ENCODE data around the gene EPN2. TPM values are rescaled to one million over a fixed set of nuclear protein-coding genes. Genes with fewer than 3 reads are reported as not detected.

The EPN2 gene
- total RNA-seq, 4 donors from 2014 or later, result 26.5 to 49.2 (median 38.9) TPM

DNA sequence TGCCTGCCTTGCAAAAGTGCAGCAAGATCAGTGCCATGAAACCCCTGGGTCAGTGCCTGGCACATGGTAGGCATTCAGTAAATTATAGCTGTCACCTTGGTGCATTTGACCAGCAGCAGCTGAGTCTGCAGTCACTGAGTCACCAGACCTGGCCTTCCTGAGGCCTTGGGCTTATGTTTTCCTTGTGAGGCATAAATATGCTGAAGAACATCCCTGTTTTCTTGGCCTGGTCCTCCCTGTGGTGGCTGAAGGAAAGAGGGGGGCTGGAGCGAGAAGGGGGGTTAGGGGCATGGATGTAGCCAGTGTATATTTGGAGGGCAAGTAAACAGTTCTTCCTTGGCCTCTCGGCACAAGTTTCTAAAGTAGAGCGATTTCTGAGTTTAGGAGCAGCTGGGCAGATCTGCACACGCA, 26.5 kb downstream of the EPN2 start:
- Histone ChIP-seq H3K9me3 (no peaks in the 10 kb centered on the region), H3K4me3 (no peak overlapping the region), H3K4me1 (peaks cover 79 to 89% (median 81%) of the 10 kb centered on the region in 4 donors), H3K27me3 (no peaks in the 10 kb centered on the region), H3K36me3 (no peaks in the 10 kb centered on the region), H3K27ac (replicated peaks in 1 of 4) (peak overlapping the region; percentile 45 to 79 (median 66))
- WGBS, result 26% methylated on average over 4 of the region's 4 CpGs
- no peak for DNase-seq (ENCODE audit: extremely low spot score)
- intact Hi-C loops (cut with DNase I), result no loop called here
- peak; percentile 42 to 67 for TF ChIP-seq POLR2AphosphoS5 (IDR thresholded peaks at IDR 0.05)
- TF ChIP-seq POLR2A (IDR thresholded peaks at IDR 0.05; ENCODE audit: low read depth), result no peak
- TF ChIP-seq, protein P1, sequence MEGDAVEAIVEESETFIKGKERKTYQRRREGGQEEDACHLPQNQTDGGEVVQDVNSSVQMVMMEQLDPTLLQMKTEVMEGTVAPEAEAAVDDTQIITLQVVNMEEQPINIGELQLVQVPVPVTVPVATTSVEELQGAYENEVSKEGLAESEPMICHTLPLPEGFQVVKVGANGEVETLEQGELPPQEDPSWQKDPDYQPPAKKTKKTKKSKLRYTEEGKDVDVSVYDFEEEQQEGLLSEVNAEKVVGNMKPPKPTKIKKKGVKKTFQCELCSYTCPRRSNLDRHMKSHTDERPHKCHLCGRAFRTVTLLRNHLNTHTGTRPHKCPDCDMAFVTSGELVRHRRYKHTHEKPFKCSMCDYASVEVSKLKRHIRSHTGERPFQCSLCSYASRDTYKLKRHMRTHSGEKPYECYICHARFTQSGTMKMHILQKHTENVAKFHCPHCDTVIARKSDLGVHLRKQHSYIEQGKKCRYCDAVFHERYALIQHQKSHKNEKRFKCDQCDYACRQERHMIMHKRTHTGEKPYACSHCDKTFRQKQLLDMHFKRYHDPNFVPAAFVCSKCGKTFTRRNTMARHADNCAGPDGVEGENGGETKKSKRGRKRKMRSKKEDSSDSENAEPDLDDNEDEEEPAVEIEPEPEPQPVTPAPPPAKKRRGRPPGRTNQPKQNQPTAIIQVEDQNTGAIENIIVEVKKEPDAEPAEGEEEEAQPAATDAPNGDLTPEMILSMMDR (IDR thresholded peaks at IDR 0.05), result no peak

DNA sequence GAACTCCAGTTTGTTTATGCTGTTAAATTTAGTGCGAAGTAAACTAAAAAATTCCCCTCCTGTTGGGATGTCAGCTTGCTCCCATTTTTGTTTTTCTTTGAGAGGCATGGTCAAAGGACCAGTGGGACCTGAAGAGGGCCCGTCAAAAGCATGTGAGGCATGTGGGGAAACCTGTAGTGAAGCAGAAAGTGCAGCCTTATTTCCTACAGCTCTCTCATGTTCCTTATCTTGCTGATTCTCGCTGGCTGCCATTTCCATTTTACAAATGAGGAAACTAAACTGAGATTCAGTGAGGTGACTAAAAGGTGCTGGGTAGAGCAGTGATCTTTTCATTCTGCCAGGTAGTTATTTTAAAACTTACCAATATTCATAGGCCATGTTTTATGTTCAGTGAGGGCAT, 27.1 kb downstream of the EPN2 start:
- no peak for DNase-seq (ENCODE audit: extremely low spot score)
- Histone ChIP-seq H3K27me3 (no peaks in the 10 kb centered on the region), H3K27ac (replicated peaks in 1 of 4) (peak overlapping the region; percentile 45 to 79 (median 66)), H3K9me3 (no peaks in the 10 kb centered on the region), H3K36me3 (no peaks in the 10 kb centered on the region), H3K4me3 (no peak overlapping the region), H3K4me1 (peaks cover 85 to 89% (median 86%) of the 10 kb centered on the region in 4 donors)
- TF ChIP-seq EP300 (IDR thresholded peaks at IDR 0.05) (no peak), POLR2A (IDR thresholded peaks at IDR 0.05; ENCODE audit: low read depth) (no peak), POLR2AphosphoS5 (IDR thresholded peaks at IDR 0.05) (no peak)
- TF ChIP-seq, protein P1 (IDR thresholded peaks at IDR 0.05), result no peak
- whole genome bisulfite sequencing, result 53% methylated on average over 3 of the region's 3 CpGs
- intact Hi-C loops (cut with DNase I), result no loop called here

DNA sequence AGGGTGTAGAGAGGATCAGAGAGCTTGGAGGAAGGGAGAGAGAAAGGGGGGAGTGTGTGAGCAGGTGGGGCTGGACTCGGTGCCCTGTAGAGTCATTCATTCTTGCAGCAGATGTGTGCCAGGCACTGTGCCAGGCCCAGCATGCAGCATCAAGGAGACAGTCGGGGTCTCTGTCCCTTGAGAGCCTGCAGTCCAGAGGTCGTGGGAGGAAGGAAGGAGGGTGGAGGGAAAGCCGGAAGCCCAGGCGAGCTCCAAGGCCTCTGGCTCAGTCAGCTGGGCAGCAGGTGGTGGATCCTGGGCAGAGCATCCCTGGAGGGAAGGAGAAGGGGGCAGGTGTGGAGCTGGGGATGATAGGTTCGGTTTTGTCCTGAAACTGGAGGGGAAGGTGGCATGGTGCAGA, 27.5 kb downstream of the EPN2 start:
- H3K9me3 ChIP-seq, result no peaks in the 10 kb centered on the region
- H3K4me1 ChIP-seq, result peaks cover 86 to 89% (median 86%) of the 10 kb centered on the region in 4 donors

DNA sequence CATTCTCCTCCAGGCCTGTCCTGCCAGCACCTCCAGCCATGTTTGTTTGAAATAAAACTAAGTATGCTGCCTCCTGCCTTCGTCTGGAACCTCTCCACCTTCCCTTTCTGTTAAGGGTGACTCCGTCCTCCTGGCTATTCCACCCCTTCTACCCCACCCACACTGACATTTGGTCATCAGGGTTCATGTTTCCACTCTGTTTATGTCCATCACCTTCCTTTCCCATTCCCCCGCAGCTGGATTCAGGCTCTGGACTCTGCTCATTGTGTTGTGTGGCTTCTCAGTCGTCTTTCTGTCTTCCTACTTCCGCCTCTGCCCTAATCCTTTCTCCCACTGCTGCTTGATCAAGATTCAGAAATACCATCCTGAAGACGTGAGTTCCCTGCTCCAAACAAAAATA, 28.6 kb downstream of the EPN2 start:
- no peak for TF ChIP-seq EP300 (IDR thresholded peaks at IDR 0.05)
- no peak for TF ChIP-seq POLR2AphosphoS5 (IDR thresholded peaks at IDR 0.05)
- TF ChIP-seq, protein P1 (IDR thresholded peaks at IDR 0.05), result no peak
- TF ChIP-seq POLR2A (IDR thresholded peaks at IDR 0.05; ENCODE audit: low read depth), result no peak
- Histone ChIP-seq H3K27ac (replicated peaks in 1 of 4) (peak overlapping the region in 2 of 4 donors; percentile 7), H3K4me3 (no peak overlapping the region), H3K4me1 (peaks cover 86 to 91% (median 88%) of the 10 kb centered on the region in 4 donors), H3K36me3 (no peaks in the 10 kb centered on the region), H3K9me3 (no peaks in the 10 kb centered on the region), H3K27me3 (no peaks in the 10 kb centered on the region)
- intact Hi-C loops (cut with DNase I), result no loop called here
- DNase-seq (ENCODE audit: extremely low spot score), result no peak
- 69% methylated on average over 6 of the region's 6 CpGs for WGBS

More for the DNA sequence above, 27.5 kb downstream of the EPN2 start:
- no peaks in the 10 kb centered on the region for H3K36me3 ChIP-seq
- intact Hi-C loops (cut with DNase I), result no loop called here
- DNase-seq (ENCODE audit: extremely low spot score), result no peak
- peak overlapping the region; percentile 45 to 79 (median 66) for H3K27ac ChIP-seq (replicated peaks in 1 of 4)
- 56% methylated on average over 6 of the region's 6 CpGs for WGBS
- TF ChIP-seq POLR2AphosphoS5 (IDR thresholded peaks at IDR 0.05), result no peak
- TF ChIP-seq, protein P1 (IDR thresholded peaks at IDR 0.05), result no peak
- TF ChIP-seq EP300 (IDR thresholded peaks at IDR 0.05), result no peak
- no peak for TF ChIP-seq POLR2A (IDR thresholded peaks at IDR 0.05; ENCODE audit: low read depth)
- no peaks in the 10 kb centered on the region for H3K27me3 ChIP-seq
- H3K4me3 ChIP-seq, result no peak overlapping the region

DNA sequence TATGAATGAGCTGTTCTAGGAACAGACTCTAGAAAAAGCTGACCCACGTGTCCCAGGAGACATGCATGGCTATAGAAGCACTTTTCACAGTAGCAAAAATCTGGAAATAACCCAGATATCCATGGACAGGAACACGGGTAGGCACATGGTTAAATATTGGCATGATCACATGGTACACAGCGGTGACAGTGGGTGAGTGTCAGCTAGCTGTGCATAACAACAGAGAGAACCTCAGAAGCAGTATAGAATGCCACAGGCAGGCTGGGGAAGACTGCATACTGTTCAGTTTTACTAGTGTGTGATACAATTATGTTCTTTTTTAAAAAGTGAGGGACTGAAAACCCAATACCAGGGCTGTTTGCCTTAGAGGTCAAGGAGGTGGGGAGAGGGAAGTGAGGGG, 31.4 kb downstream of the EPN2 start:
- Histone ChIP-seq H3K27ac (replicated peaks in 1 of 4) (peak overlapping the region; percentile 2 to 43 (median 38)), H3K4me1 (peaks cover 83 to 91% (median 86%) of the 10 kb centered on the region in 4 donors), H3K27me3 (no peaks in the 10 kb centered on the region), H3K4me3 (no peak overlapping the region), H3K9me3 (no peaks in the 10 kb centered on the region), H3K36me3 (no peaks in the 10 kb centered on the region)
- TF ChIP-seq POLR2A (IDR thresholded peaks at IDR 0.05; ENCODE audit: low read depth) (no peak), EP300 (IDR thresholded peaks at IDR 0.05) (no peak), POLR2AphosphoS5 (IDR thresholded peaks at IDR 0.05) (no peak)
- TF ChIP-seq, protein P1 (IDR thresholded peaks at IDR 0.05), result no peak
- no peak for DNase-seq (ENCODE audit: extremely low spot score)
- WGBS, result 41% methylated on average over 3 of the region's 3 CpGs
- intact Hi-C loops (cut with DNase I), result no loop called here

Measured in esophagus muscularis mucosa (tissue), 4 donors.